Osteoblast (primary cell): Measurements from ENCODE around the gene CCDC107. TPM values are rescaled to one million over a fixed set of nuclear protein-coding genes. Genes with fewer than 3 reads are reported as not detected.
A peak's percentile ranks its signal among the peaks of the same experiment; 100 is the strongest.

Source experiments
- DNase-seq: peaks from one replicate; pipeline ENCODE4 v3.0.0; 2011; ENCODE audit warnings: low spot score, mixed read lengths; ENCODE audit not compliant: insufficient read length; ENCODE audit errors: missing footprints
- H2AFZ ChIP-seq: 2 replicates; pipeline ENCODE4 v1.6.0; 2011; ENCODE audit warnings: mild to moderate bottlenecking, low read length
- H3K27ac ChIP-seq: 2 replicates; pipeline ENCODE4 v1.5.1; 2011; ENCODE audit warnings: mild to moderate bottlenecking, low read depth, low read length, moderate library complexity
- H3K27me3 ChIP-seq: 2 replicates; pipeline ENCODE4 v1.6.0; 2012; ENCODE audit warnings: mild to moderate bottlenecking, control low read depth, inconsistent platforms, low read length, moderate library complexity; ENCODE audit not compliant: insufficient read depth
- H3K36me3 ChIP-seq: 2 replicates; pipeline ENCODE4 v1.5.1; 2011; ENCODE audit warnings: mild to moderate bottlenecking, low read length, control low read depth, moderate library complexity; ENCODE audit not compliant: insufficient read depth
- H3K4me1 ChIP-seq: 2 replicates; pipeline ENCODE4 v1.5.1; 2011; ENCODE audit warnings: mild to moderate bottlenecking, low read length, control low read depth, moderate library complexity; ENCODE audit not compliant: insufficient read depth
- H3K4me2 ChIP-seq: 2 replicates; pipeline ENCODE4 v1.6.0; 2011; ENCODE audit warnings: mild to moderate bottlenecking, low read length; ENCODE audit not compliant: insufficient read depth
- H3K4me3 ChIP-seq: fragments of 200-600 bp; sonication (generic); 3 replicates; pipeline ENCODE4 v1.5.1; 2012; ENCODE audit warnings: mild to moderate bottlenecking, low read length, inconsistent platforms; ENCODE audit not compliant: insufficient read depth
- H3K79me2 ChIP-seq: 2 replicates; pipeline ENCODE4 v1.6.0; 2012; ENCODE audit warnings: mild to moderate bottlenecking, low read length, control low read depth, inconsistent platforms; ENCODE audit not compliant: insufficient read depth
- H3K9me3 ChIP-seq: 2 replicates; pipeline ENCODE4 v1.5.1; 2011; ENCODE audit warnings: low read depth, low read length, control low read depth
- H4K20me1 ChIP-seq: 2 replicates; pipeline ENCODE4 v1.6.0; 2012; ENCODE audit warnings: mild to moderate bottlenecking, low read length, control low read depth; ENCODE audit not compliant: insufficient read depth
- CTCF ChIP-seq: IDR thresholded peaks from 2 replicates; pipeline ENCODE4 v1.5.1; 2011; ENCODE audit warnings: mild to moderate bottlenecking, low read depth, low read length, moderate library complexity; ENCODE audit errors: extremely low read depth
- total RNA-seq: library from RNA; depleted of rRNA; stranded (reverse); fragments of >200 nt; gene quantifications from 2 replicates; pipeline ENCODE4 v1.2.3, GENCODE V29; 2012

The CCDC107 gene
- total RNA-seq, 1 donor = 15.6 TPM

- Histone ChIP-seq H2AFZ (no peak overlapping the region), H3K4me3 (no peak overlapping the region), H3K27me3 (no peaks in the 10 kb centered on the region), H3K9me3 (no peaks in the 10 kb centered on the region), H3K27ac (no peak overlapping the region), H3K4me2 (no peak overlapping the region), H4K20me1 (no peaks in the 10 kb centered on the region), H3K36me3 (peaks cover 13% of the 10 kb centered on the region), H3K4me1 (peaks cover 32% of the 10 kb centered on the region), H3K79me2 (peaks cover 10% of the 10 kb centered on the region)
- no peak for TF ChIP-seq CTCF
- DNase-seq = no peak
Observed at GRCh38 chr9:35656348-35656747, 1.7 kb upstream of the CCDC107 start.

GRCh38 chr9:35656831-35657545, 1.1 kb upstream of the CCDC107 start:
- H2AFZ ChIP-seq = peak overlapping the region; percentile 78
- no peak for DNase-seq

DNA sequence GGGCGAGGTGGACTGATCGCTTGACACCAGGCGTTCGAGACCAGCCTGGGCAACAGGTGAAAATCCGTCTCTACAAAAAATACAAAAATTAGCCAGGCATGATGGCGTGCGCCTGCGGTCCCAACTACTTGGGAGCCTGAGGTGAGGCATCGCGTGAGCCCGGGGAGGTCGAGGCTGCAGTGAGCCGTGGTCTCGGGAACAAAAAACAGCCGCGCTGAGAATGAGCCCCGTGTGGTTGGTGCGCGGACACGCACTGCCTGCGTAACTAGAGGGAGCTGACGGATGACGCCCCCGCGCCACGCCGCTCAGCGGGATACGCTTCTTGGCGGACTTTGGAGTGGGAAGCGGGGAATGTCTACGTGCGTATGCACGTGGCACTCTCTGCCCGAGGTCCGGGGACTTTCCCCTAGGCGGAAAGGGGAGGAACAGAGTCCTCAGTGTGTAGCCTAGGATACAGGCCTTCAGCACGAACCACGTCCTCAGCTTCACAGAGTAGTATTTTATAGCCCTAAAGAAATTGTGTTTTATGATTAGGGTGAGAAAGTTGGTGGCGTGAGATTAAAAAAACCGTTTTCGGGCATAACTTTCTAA, 451 bp upstream of the CCDC107 start, which contains the start of gene RMRP:
Gene RMRP (minus strand): TSS at position 474 of the 591 bp plus-strand sequence.
- DNase-seq = peak; percentile 98
- Histone ChIP-seq H3K9me3 (no peaks in the 10 kb centered on the region), H4K20me1 (no peaks in the 10 kb centered on the region), H3K79me2 (peaks cover 10% of the 10 kb centered on the region), H3K4me1 (peaks cover 24% of the 10 kb centered on the region), H3K4me3 (peak within 1 kb of the TSS; percentile 84), H2AFZ (peak within 1 kb of the TSS; percentile 79), H3K36me3 (peaks cover 22% of the 10 kb centered on the region), H3K27ac (peak within 1 kb of the TSS; percentile 100), H3K4me2 (peak within 1 kb of the TSS; percentile 92), H3K27me3 (no peaks in the 10 kb centered on the region)
- no peak for TF ChIP-seq CTCF

More at GRCh38 chr9:35656831-35657545, 1.1 kb upstream of the CCDC107 start:
- peak overlapping the region; percentile 100 for H3K27ac ChIP-seq
- peaks cover 30% of the 10 kb centered on the region for H3K4me1 ChIP-seq
- H3K27me3 ChIP-seq = no peaks in the 10 kb centered on the region
- H3K4me3 ChIP-seq = peak overlapping the region; percentile 65
- no peaks in the 10 kb centered on the region for H4K20me1 ChIP-seq
- H3K4me2 ChIP-seq = peak overlapping the region; percentile 77
- H3K36me3 ChIP-seq = peaks cover 20% of the 10 kb centered on the region
- TF ChIP-seq CTCF = no peak
- H3K79me2 ChIP-seq = peaks cover 10% of the 10 kb centered on the region
- no peaks in the 10 kb centered on the region for H3K9me3 ChIP-seq

- H3K36me3 ChIP-seq = peaks cover 22% of the 10 kb centered on the region
- peaks cover 10% of the 10 kb centered on the region for H3K79me2 ChIP-seq
- peak overlapping the region; percentile 100 for H3K27ac ChIP-seq
- peaks cover 20% of the 10 kb centered on the region for H3K4me1 ChIP-seq
- H2AFZ ChIP-seq = peak overlapping the region; percentile 71
- no peaks in the 10 kb centered on the region for H3K9me3 ChIP-seq
- H4K20me1 ChIP-seq = no peaks in the 10 kb centered on the region
- no peaks in the 10 kb centered on the region for H3K27me3 ChIP-seq
- no peak for TF ChIP-seq CTCF
- DNase-seq = peak; percentile 91
- H3K4me2 ChIP-seq = peak overlapping the region; percentile 92
- peak overlapping the region; percentile 84 for H3K4me3 ChIP-seq
Observed at GRCh38 chr9:35658968-35659220, 802 bp downstream of the CCDC107 start.
